GM18951 (cell line): ENCODE data around the gene EPS15.
"Not testable (repeated sequence)": the region's sequence is repeated elsewhere in the genome, so short reads cannot be mapped to it uniquely, and the experiment has no call there.

Source experiments
- POLR2A ChIP-seq: IDR thresholded peaks from 4 replicates; pipeline ENCODE4 v1.6.1; 2011; ENCODE audit warnings: mild to moderate bottlenecking; ENCODE audit not compliant: insufficient read length, insufficient read depth; ENCODE audit errors: extremely low read depth
- in situ Hi-C: fragments of 300-500 bp; cut with MboI; formaldehyde crosslinking; loops from one replicate; pipeline ENCODE4 v1.12.0; 2022; ENCODE audit warnings: low sequenced_read_pairs, mixed read lengths, inconsistent platforms; ENCODE audit not compliant: unreplicated experiment

EPS15 gene

GRCh38 chr1:51425273-51425672 is 93.8 kb downstream of the EPS15 start:
- no peak for TF ChIP-seq POLR2A
- in situ Hi-C loops, result no loop called here

GRCh38 chr1:51423073-51423821 is 95.8 kb downstream of the EPS15 start:
- no peak for TF ChIP-seq POLR2A
- in situ Hi-C loops, result no loop called here

DNA sequence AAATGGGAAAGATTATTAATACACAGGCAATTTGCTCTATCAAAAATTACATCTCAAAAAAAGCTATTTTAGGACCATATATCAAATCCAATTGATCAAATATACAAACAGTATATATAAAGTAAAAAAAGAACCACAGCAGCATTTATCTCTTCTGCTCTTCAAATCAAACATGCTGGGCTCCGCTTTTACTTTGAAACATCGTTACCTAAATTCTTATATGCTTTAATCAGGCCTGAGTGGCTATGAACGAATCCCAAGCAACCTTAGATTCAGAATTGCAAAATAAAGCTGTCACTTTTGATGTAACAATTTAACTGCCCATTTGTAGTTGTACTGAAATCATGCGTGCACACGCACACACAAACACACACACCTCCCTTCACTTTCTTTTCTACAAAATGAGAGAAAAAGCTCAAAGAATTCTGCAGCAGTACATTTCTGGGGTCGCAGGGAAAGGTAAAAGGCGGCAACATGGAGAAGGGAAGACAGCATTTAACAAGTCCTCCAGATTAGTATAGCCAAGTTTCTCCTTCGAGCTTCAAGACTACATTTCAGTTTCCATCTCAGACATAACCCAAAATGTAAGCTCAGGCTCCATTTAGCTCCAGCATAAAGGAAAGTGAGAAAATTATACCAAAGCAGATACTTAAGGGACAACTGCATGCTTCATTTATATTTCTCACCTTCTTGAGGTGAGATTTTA is 96.5 kb downstream of the EPS15 start:
- in situ Hi-C loops, result no loop called here
- no peak for TF ChIP-seq POLR2A

- in situ Hi-C loops, result no loop called here
- TF ChIP-seq POLR2A, result no peak
These were observed 97.1 kb downstream of the EPS15 start for GRCh38 chr1:51421964-51422363.

DNA sequence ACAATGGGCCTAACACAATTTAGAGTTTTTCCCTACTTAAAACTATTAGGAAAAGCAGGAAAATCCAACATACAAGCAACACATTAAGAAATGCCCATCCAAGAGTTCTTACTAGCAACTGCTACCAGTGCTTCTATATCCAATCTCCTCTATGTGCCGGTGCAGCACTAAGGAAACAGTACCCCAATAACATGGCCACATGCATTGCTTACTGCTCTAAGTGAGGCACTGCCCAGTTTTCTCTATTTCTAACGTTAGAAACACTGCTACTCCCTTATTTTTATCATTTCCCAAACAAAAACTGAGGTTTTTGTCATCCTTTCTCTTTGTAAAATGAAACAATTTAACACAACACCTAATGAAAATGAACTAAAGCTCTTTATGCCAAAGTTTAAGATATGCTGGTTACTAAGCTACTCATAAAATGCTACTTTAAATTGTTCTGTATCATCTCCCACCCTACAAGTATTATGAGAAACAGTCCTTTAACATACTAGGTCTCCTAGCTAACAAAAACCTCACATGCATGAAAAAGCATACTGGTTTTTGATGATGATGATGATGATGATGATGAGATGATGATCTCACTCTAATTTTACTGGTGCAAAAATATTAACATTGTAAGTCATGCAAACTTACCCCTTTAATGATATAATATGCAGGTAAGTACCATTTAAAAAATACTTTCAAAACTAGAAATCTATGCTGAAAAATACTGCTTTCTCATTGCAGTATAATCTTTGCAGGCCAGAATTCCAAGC is 98.0 kb downstream of the EPS15 start:
- in situ Hi-C loops, result no loop called here
- TF ChIP-seq POLR2A, result no peak

- TF ChIP-seq POLR2A, result no peak
- in situ Hi-C loops, result no loop called here
These were observed 100.6 kb downstream of the EPS15 start for GRCh38 chr1:51418384-51418959.

DNA sequence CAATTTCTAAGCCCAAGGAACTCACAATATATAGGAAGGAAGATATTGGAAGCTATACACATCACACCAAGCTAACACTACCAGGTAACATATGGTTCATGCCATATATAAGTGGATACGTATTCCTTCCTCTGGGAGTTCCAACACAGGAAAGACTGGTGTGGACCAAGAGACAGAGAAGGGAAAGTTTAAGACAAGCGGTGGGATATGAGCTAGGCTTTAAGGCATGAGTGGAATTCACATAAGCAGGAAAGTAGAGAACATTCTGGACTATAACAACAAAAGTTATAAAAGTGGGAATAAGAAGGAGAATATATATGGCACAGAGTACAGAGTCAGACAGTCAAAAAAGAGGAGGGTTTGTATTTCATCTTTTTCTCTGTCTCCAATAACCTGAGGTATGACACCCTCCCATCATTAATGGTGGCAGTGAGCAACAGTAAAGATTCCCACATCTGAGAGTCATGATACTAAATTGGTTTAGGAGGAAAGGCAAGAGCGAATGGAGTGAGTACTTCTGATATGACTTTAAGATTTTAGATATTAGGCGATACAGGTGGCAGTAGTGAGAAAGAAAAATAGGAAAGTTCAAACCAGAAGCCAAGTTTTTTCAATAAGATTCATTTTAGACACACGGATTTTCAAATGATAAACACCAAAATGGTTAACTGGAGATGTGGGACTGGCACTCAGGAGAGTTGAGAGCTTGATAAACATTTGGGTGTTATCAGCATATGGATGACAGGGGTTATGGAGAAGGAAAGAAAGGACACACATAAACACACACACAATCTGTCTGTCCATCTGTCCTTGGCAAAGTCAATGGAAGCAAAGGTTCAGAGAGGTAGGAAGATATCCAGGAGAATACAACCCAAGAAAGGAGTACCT is 101.3 kb downstream of the EPS15 start:
- in situ Hi-C loops, result no loop called here

GRCh38 chr1:51416910-51417309 is 102.2 kb downstream of the EPS15 start:
- no peak for TF ChIP-seq POLR2A
- in situ Hi-C loops, result no loop called here

More for the DNA sequence above, 101.3 kb downstream of the EPS15 start:
- no peak for TF ChIP-seq POLR2A

- no peak for TF ChIP-seq POLR2A
- in situ Hi-C loops, result no loop called here
These were observed 103.1 kb downstream of the EPS15 start for GRCh38 chr1:51415963-51416362.

GRCh38 chr1:51414811-51415210 is 104.3 kb downstream of the EPS15 start:
- no peak for TF ChIP-seq POLR2A
- in situ Hi-C loops, result no loop called here

GRCh38 chr1:51411820-51412219 is 107.2 kb downstream of the EPS15 start:
- in situ Hi-C loops, result not testable (repeated sequence)
